Measurements from ENCODE around the gene TNK1.

Gene TNK1

DNA sequence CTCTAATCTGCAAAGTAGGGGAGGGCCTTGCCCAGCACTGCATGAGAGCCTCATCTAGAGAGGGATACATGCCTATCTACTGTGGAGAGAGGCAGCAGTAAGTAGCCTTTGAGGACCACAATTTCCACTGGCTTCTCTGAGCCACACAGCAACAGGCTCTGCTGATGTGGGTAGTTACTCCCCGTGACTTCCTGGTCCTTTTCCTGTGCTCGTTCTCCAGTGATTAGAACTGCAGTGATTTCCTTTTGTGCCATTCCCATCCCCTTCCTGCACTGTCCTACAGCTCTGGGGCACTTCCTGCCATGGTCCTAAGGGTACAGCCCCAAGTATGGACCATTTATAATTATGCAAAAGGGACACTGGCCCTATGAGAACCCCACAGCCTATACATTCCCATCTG lies 10.4 kb downstream of the TNK1 start:
- DNase-seq (ENCODE audit: low spot score), result no peak

GRCh38 chr17:7392696-7393612 lies 12.1 kb downstream of the TNK1 start:
- DNase-seq (ENCODE audit: low spot score), result no peak

- DNase-seq (ENCODE audit: low spot score), result no peak
Observed at GRCh38 chr17:7393613-7394451, 12.9 kb downstream of the TNK1 start.

DNA sequence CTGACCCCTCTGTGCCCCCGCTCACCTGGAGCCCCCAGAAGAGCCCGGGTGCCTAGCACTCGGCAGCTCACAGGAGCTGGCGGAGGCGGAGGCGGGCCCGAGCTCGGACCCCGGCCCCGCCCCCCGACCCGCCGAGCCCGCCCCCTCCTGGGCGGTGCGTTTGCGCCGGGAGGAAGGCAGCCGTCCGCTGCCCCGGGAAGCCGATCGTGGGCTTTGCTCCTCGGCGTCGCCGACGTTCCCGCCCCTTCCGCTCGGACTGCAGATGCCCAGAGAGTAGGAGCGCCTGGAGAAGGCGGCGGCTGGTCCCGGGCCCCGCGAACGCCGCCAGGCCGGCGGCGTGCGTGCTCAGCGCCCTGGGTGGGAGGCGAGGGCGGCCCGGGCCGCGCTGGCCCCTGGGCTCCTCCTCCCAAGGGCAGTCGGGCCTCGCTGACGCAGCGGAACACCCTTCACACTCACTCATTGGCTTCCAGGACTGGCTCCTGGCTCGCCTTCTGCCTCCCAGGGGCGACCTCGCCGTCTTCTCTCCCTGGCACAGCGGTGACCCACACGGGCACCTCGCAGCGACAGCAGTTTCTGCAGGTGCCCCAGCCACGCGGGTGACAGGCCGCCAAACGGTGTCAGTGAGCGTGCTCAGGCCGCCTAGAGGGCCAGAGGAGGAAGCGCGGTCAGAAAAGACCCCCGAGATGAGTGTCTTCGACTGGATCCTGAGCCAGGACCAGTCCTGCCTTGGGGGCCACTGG lies 13.7 kb downstream of the TNK1 start, which contains the start of gene PLSCR3:
Gene PLSCR3 (minus strand): TSS at position 74 of the 740 bp plus-strand sequence. CDS start 415 bp downstream, outside the sequence.
- peak; percentile 80 for DNase-seq (ENCODE audit: low spot score)

DNA sequence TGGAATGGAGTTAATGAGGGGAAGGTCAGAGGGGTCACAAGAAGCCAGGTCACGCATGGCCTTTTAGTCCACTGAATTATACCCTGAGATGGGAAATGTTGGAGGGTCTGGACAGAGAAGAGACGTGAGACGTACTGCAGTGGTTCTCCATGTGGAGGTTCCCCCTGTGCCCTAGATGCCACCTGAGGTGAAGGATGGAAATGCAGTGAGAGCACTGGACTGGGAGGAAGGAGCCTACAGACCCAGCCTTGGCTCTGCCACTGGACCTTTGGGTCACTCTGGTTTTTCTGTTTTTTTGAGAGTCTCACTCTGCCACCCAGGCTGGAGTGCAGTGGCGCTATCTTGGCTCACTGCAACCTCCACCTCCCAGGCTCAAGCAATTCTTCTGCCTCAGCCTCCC lies 15.3 kb downstream of the TNK1 start:
- DNase-seq (ENCODE audit: low spot score), result no peak

GRCh38 chr17:7398612-7399011 lies 17.7 kb downstream of the TNK1 start:
- no peak for DNase-seq (ENCODE audit: low spot score)

- DNase-seq (ENCODE audit: low spot score), result no peak
Observed at GRCh38 chr17:7403043-7403726, 22.3 kb downstream of the TNK1 start.

DNA sequence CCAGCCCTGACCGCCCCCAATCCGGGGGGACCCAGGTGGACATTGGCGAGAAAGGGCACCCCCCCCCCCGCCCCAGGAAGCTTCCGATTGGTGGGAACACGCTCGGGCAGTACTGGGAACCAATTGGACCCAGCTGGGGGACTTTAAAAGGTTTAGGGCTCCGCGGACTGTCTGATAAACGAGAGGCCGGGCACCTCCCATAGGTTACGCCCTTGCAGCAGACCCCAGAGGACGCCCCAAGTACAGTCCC lies 22.8 kb downstream of the TNK1 start:
- DNase-seq (ENCODE audit: low spot score), result no peak

- DNase-seq (ENCODE audit: low spot score), result peak; percentile 100
Observed at GRCh38 chr17:7403977-7404736, 23.3 kb downstream of the TNK1 start, which contains the start of gene TMEM256. Gene TMEM256 (minus strand): TSS chr17:7404097. CDS start chr17:7404084, 13 bp downstream.

- no peak for DNase-seq (ENCODE audit: low spot score)
Observed at GRCh38 chr17:7404737-7405349, 24.0 kb downstream of the TNK1 start.

- DNase-seq (ENCODE audit: low spot score), result peak; percentile 38
Observed at GRCh38 chr17:7405350-7406234, 24.7 kb downstream of the TNK1 start.

GRCh38 chr17:7406235-7406825 lies 25.4 kb downstream of the TNK1 start:
- no peak for DNase-seq (ENCODE audit: low spot score)

GRCh38 chr17:7407082-7407481 lies 26.2 kb downstream of the TNK1 start:
- DNase-seq (ENCODE audit: low spot score), result no peak

GRCh38 chr17:7407485-7408251 lies 26.8 kb downstream of the TNK1 start, which contains the start of gene NLGN2:
Gene NLGN2 (plus strand): TSS chr17:7407845. CDS start chr17:7408256, 411 bp downstream.
- DNase-seq (ENCODE audit: low spot score), result no peak

DNA sequence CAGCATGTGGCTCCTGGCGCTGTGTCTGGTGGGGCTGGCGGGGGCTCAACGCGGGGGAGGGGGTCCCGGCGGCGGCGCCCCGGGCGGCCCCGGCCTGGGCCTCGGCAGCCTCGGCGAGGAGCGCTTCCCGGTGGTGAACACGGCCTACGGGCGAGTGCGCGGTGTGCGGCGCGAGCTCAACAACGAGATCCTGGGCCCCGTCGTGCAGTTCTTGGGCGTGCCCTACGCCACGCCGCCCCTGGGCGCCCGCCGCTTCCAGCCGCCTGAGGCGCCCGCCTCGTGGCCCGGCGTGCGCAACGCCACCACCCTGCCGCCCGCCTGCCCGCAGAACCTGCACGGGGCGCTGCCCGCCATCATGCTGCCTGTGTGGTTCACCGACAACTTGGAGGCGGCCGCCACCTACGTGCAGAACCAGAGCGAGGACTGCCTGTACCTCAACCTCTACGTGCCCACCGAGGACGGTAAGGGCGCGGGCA lies 27.4 kb downstream of the TNK1 start:
- DNase-seq (ENCODE audit: low spot score), result no peak

- no peak for DNase-seq (ENCODE audit: low spot score)
Observed at GRCh38 chr17:7408863-7409262, 28.0 kb downstream of the TNK1 start.

- DNase-seq (ENCODE audit: low spot score), result no peak
Observed at GRCh38 chr17:7409716-7410115, 28.8 kb downstream of the TNK1 start.
